Measurements from ENCODE around the gene TPO. TPM values are rescaled to one million over a fixed set of nuclear protein-coding genes. Genes with fewer than 3 reads are reported as not detected.

Gene TPO
- total RNA-seq, 1 donor from 2014 or later, result not detected

DNA sequence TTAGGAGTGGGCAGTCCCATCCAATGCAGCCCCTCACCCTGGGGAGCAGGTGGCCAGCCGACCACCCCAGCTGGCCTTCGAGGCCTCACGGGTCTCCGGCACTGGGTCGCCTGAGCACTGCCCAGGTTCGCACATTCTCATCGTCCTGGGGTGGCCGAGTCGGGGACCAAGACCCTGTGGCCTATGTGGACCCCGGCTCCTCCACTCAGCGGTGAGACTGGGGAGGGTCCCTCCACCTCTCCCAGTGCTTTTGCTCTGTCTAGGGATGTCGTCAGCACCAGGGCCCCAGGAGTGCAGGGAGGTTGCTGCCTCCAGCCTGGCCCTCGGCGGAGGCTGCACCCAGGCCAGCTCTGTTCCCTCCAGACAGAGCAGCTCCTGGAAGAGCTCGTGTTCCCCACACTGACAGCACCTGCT is 89.6 kb downstream of the TPO start:
- Mint-ChIP-seq H3K36me3 (no peaks in the 10 kb centered on the region), H3K9me3 (no peaks in the 10 kb centered on the region), H3K4me3 (no peak overlapping the region), H3K27me3 (ENCODE audit: low read depth) (peaks cover 11% of the 10 kb centered on the region), H3K4me1 (no peaks in the 10 kb centered on the region), H3K27ac (no peak overlapping the region)
- TF ChIP-seq, protein P1, sequence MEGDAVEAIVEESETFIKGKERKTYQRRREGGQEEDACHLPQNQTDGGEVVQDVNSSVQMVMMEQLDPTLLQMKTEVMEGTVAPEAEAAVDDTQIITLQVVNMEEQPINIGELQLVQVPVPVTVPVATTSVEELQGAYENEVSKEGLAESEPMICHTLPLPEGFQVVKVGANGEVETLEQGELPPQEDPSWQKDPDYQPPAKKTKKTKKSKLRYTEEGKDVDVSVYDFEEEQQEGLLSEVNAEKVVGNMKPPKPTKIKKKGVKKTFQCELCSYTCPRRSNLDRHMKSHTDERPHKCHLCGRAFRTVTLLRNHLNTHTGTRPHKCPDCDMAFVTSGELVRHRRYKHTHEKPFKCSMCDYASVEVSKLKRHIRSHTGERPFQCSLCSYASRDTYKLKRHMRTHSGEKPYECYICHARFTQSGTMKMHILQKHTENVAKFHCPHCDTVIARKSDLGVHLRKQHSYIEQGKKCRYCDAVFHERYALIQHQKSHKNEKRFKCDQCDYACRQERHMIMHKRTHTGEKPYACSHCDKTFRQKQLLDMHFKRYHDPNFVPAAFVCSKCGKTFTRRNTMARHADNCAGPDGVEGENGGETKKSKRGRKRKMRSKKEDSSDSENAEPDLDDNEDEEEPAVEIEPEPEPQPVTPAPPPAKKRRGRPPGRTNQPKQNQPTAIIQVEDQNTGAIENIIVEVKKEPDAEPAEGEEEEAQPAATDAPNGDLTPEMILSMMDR (IDR thresholded peaks at IDR 0.05; ENCODE audit: unreplicated experiment), result no peak
- peak in 1 of 2 experiments; percentile 9 for DNase-seq (ENCODE audit: low spot score in 2 of 2, unreplicated experiment in 2 of 2)

DNA sequence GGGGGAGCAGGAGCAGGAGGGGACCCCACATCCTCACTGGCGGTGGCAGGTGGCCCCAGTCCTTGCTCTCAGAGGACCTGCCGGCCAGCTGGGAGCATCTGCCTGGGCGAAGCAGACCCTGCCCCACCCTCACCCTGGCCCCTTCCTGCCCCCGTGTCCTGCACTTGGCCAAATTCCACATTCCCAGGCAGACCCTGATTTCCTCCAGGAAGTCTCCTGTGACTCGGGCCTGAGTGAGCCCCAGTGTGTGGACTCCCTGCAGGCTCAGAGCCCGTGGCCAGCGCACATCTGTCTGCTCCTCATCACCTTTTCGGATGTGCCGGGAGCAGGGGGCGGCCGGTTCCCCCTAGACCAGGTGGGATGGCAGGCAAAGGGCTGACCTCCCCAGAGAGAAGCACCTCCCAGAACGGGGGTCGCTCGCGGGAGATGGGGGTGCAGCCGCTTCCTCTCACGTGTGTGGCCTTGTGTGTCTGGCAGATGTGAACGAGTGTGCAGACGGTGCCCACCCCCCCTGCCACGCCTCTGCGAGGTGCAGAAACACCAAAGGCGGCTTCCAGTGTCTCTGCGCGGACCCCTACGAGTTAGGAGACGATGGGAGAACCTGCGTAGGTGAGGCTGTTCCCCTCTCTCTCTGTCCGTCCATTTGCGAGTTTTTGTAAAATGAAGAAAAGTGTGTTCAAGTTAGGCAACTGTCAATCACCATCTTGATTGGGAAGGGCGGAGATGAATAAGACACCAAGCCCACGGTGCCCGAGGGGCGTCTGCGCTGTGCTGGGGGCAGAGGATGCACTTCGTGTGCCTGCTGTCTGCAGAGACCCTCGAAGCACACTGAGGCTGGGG is 90.4 kb downstream of the TPO start:
- H3K27me3 Mint-ChIP-seq (ENCODE audit: low read depth), result peaks cover 16% of the 10 kb centered on the region
- no peak overlapping the region for H3K4me3 Mint-ChIP-seq
- H3K9me3 Mint-ChIP-seq, result no peaks in the 10 kb centered on the region
- TF ChIP-seq, protein P1 (IDR thresholded peaks at IDR 0.05; ENCODE audit: unreplicated experiment), result no peak
- peak in 1 of 2 experiments; percentile 18 for DNase-seq (ENCODE audit: low spot score in 2 of 2, unreplicated experiment in 2 of 2)
- no peaks in the 10 kb centered on the region for H3K4me1 Mint-ChIP-seq
- no peaks in the 10 kb centered on the region for H3K36me3 Mint-ChIP-seq
- no peak overlapping the region for H3K27ac Mint-ChIP-seq

DNA sequence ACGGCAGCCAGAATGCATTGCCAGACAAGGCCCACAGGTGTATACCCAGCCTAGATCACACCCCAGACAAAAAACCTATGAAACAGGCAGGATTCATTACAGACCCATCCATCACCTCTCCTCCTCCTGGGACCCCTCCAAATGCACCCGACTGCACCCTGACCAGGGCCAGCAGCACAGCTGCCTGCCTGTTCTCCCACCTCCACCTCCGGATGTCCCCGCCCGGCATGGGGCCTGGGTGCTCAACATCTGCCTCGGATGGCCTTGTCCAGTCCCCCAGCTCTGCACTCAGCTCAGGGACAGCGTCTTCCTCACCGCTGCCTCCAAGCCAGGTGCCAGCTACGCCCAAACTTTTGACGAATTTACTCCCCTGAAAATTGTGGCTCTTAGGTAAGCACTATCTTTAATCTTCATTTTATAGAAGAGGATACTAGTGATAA is 91.1 kb downstream of the TPO start:
- Mint-ChIP-seq H3K4me3 (no peak overlapping the region), H3K27me3 (ENCODE audit: low read depth) (peaks cover 19% of the 10 kb centered on the region), H3K36me3 (no peaks in the 10 kb centered on the region), H3K4me1 (no peaks in the 10 kb centered on the region), H3K27ac (no peak overlapping the region), H3K9me3 (no peaks in the 10 kb centered on the region)
- TF ChIP-seq, protein P1 (IDR thresholded peaks at IDR 0.05; ENCODE audit: unreplicated experiment), result no peak
- DNase-seq (ENCODE audit: low spot score in 2 of 2, unreplicated experiment in 2 of 2), result peak in 1 of 2 experiments; percentile 15

DNA sequence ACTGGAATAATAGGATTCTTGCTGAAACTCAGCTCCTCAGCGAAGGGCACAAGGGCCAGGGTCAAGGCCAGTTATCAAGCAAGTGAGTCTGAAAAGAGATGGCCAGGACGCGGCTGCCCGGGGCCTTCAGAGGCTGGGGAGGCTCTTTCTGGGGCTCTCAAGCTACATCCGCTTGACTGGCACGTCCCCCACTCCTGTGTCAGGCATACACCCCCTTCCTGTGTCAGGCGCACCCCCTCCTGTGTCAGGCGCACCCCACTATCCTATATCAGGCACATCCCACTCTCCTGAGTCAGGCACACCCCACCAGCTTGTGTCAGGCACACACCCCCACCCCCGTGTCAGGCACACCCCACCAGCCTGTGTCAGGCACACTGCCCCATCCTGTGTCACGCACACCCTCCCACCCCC is 91.8 kb downstream of the TPO start:
- no peaks in the 10 kb centered on the region for H3K4me1 Mint-ChIP-seq

DNA sequence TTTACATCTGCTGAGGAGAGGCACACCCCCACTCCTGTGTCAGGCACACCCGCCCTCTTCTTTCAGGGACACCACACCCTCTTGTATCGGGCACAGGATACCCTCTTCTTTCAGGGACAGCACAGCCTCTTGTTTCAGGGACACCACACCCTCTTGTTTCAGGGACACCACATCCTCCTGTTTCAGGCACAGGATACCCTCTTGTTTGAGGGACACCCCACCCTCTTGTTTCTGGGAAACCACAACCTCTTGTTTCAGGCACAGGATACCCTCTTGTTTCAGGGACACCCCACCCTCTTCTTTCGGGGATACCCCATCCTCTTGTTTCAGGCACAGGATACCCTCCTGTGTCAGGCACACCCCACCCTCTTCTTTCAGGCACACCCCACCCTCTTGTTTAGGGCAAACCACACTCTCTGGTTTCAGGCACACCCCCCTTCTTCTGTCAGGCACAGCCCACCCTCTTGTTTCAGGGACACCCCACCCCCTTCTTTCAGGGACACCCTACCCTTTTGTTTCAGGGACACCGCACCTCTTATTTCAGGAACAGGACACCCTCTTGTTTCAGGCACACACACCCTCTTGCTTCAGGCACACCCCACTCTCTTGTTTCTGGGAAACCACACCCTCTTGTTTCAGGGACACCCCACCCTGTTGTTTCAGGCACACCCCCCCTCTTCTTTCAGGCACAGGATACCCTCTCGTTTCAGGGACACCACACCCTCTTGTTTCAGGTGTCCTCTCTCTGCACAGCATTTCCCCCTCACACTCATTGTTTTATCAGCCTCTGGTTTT is 96.2 kb downstream of the TPO start:
- Mint-ChIP-seq H3K9me3 (no peaks in the 10 kb centered on the region), H3K4me1 (no peaks in the 10 kb centered on the region), H3K36me3 (no peaks in the 10 kb centered on the region), H3K27me3 (ENCODE audit: low read depth) (peaks cover 35% of the 10 kb centered on the region), H3K4me3 (no peak overlapping the region), H3K27ac (no peak overlapping the region)
- DNase-seq (ENCODE audit: low spot score in 2 of 2, unreplicated experiment in 2 of 2), result peak in 1 of 2 experiments; percentile 2
- TF ChIP-seq, protein P1 (IDR thresholded peaks at IDR 0.05; ENCODE audit: unreplicated experiment), result no peak

More for the DNA sequence above, 91.8 kb downstream of the TPO start:
- Mint-ChIP-seq H3K4me3 (no peak overlapping the region), H3K27ac (no peak overlapping the region), H3K27me3 (ENCODE audit: low read depth) (peaks cover 24% of the 10 kb centered on the region), H3K36me3 (no peaks in the 10 kb centered on the region), H3K9me3 (no peaks in the 10 kb centered on the region)
- peak in 1 of 2 experiments; percentile 6 for DNase-seq (ENCODE audit: low spot score in 2 of 2, unreplicated experiment in 2 of 2)
- TF ChIP-seq, protein P1 (IDR thresholded peaks at IDR 0.05; ENCODE audit: unreplicated experiment), result no peak
